ENCODE data around the gene CD3G. TPM values are rescaled to one million over a fixed set of nuclear protein-coding genes. Genes with fewer than 3 reads are reported as not detected.

CD3G gene
- total RNA-seq, 6 donors from 2014 or later: 1.00 to 5.5 (median 1.9) TPM; not detected in 1

DNA sequence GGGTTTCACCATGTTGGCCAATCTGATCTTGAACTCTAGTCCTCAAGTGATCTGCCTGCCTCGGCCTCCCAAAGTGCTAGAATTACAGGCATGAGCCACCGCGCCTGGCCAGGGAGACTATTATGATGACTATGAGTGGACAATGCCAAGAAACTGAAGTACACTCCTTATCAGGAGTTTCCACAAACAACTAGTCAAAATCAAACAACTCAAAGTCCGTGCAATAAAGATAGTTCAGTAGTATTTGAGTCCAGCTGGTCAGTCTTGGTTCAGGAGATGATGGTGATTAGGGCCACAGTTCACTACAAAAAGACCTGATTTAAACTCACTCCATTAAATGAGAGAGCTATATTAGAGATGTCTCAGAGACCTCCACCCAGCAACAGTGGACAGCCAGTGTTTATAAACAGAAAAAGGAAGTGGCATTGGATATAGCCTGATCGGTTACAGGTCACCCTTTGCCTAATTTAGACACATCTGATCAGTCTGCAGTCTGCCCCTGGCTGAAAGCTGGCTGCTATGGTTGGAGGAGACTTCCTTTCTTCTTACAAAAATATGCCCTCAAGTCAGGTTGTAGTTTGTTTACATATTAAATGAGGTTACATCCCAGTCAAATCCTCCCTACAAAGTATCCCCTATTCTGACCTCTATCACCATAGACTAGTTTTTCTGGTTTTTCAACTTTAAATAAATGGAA is 22.6 kb upstream of the CD3G start:
- no peak for TF ChIP-seq EP300 (IDR thresholded peaks at IDR 0.05)
- Histone ChIP-seq H3K4me1 (peaks cover 21 to 35% (median 26%) of the 10 kb centered on the region in 4 donors), H3K36me3 (no peaks in the 10 kb centered on the region), H3K9me3 (no peaks in the 10 kb centered on the region), H3K27ac (no peak overlapping the region), H3K27me3 (no peaks in the 10 kb centered on the region), H3K4me3 (no peak overlapping the region)
- DNase-seq: no peak
- WGBS, 2 donors: 55 to 67% methylated on average over 5 of the region's 5 CpGs
- ATAC-seq (ENCODE audit: low FRiP score in 2 of 2): peak in 1 of 2 donors; percentile 59

DNA sequence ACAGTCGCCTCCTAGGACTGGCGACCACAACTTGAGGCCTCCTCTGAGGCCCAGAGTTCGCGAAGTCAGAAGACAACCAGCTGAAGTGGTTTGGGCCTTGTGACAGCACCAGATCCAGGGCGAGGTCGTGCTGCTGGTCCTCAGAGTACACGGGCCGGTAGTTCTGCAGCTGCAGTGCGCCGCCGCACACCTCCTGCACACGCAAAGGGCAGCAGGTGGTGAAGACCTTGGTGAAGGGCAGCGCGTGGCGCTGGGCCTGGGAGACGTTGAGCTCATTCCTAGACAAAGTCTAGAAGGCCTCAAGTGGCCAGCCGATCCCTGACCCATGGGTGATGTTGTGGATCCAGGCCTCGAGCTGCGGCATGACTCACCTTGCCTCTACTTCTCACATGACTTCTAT is 21.4 kb upstream of the CD3G start:
- H3K27ac ChIP-seq: no peak overlapping the region
- DNase-seq (peak in 1 of 2 donors; percentile 62), ATAC-seq (ENCODE audit: low FRiP score in 2 of 2) (no peak)
- H3K27me3 ChIP-seq: no peaks in the 10 kb centered on the region
- no peak overlapping the region for H3K4me3 ChIP-seq
- 89 to 98% methylated on average over 13 to 18 of the region's 19 CpGs for WGBS, 2 donors
- peaks cover 10 to 24% (median 19%) of the 10 kb centered on the region in 4 donors for H3K4me1 ChIP-seq
- H3K9me3 ChIP-seq: no peaks in the 10 kb centered on the region
- TF ChIP-seq, protein P1, sequence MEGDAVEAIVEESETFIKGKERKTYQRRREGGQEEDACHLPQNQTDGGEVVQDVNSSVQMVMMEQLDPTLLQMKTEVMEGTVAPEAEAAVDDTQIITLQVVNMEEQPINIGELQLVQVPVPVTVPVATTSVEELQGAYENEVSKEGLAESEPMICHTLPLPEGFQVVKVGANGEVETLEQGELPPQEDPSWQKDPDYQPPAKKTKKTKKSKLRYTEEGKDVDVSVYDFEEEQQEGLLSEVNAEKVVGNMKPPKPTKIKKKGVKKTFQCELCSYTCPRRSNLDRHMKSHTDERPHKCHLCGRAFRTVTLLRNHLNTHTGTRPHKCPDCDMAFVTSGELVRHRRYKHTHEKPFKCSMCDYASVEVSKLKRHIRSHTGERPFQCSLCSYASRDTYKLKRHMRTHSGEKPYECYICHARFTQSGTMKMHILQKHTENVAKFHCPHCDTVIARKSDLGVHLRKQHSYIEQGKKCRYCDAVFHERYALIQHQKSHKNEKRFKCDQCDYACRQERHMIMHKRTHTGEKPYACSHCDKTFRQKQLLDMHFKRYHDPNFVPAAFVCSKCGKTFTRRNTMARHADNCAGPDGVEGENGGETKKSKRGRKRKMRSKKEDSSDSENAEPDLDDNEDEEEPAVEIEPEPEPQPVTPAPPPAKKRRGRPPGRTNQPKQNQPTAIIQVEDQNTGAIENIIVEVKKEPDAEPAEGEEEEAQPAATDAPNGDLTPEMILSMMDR (IDR thresholded peaks at IDR 0.05): no peak
- TF ChIP-seq POLR2AphosphoS5 (IDR thresholded peaks at IDR 0.05) (no peak), EP300 (IDR thresholded peaks at IDR 0.05) (no peak), POLR2A (IDR thresholded peaks at IDR 0.05) (no peak)
- no peaks in the 10 kb centered on the region for H3K36me3 ChIP-seq

DNA sequence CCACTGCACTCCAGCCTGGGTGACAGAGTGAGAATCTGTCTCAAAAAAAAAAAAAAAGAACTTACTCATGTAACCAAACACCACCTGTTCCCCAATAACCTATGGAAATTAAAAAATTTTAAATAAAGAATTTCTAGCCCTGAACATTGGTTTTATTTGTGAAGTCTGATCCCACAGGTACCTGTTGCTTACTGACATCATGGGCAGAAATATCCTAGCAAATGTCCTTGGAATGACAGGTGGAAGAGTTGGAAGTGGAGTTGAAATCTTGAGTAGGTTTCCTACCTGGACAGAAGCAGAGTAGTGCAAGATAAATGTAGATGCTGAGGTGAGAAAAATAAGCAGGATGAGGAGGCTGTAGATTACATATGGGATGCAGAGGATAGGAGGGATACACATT is 18.9 kb upstream of the CD3G start:
- H3K27ac ChIP-seq: no peak overlapping the region
- peaks cover 0 to 8% (median 0%) of the 10 kb centered on the region in 4 donors for H3K4me1 ChIP-seq
- TF ChIP-seq, protein P1 (IDR thresholded peaks at IDR 0.05): no peak
- TF ChIP-seq POLR2AphosphoS5 (IDR thresholded peaks at IDR 0.05) (no peak), POLR2A (IDR thresholded peaks at IDR 0.05) (no peak), EP300 (IDR thresholded peaks at IDR 0.05) (no peak)
- no peak overlapping the region for H3K4me3 ChIP-seq
- no peaks in the 10 kb centered on the region for H3K9me3 ChIP-seq
- H3K27me3 ChIP-seq: no peaks in the 10 kb centered on the region
- DNase-seq (no peak), ATAC-seq (ENCODE audit: low FRiP score in 2 of 2) (no peak)
- no peaks in the 10 kb centered on the region for H3K36me3 ChIP-seq

DNA sequence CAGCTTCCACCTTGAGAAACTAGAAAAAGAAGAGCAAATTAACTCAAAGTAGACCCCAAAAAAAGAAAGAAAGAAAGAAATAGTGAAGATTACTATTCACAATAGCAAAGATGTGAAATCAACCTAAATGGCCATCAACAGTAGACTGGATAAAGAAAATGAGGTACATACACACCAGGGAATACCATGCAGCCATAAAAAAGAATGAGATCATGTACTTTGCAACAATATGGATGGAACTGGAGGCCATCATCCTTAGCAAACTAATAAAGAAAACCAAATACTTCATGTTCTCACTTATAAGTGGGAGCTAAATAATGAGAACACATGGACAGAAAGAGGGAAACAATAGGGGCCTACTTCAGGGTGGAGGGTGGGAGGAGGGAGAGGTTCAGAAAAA is 15.4 kb upstream of the CD3G start:
- no peaks in the 10 kb centered on the region for H3K27me3 ChIP-seq
- H3K4me3 ChIP-seq: no peak overlapping the region
- no peak for TF ChIP-seq POLR2A (IDR thresholded peaks at IDR 0.05)
- TF ChIP-seq, protein P1 (IDR thresholded peaks at IDR 0.05): no peak
- TF ChIP-seq POLR2AphosphoS5 (IDR thresholded peaks at IDR 0.05): no peak
- TF ChIP-seq EP300 (IDR thresholded peaks at IDR 0.05): no peak
- no peaks in the 10 kb centered on the region for H3K4me1 ChIP-seq
- ATAC-seq (ENCODE audit: low FRiP score in 2 of 2) (no peak), DNase-seq (no peak)
- no peak overlapping the region for H3K27ac ChIP-seq
- no peaks in the 10 kb centered on the region for H3K36me3 ChIP-seq
- no peaks in the 10 kb centered on the region for H3K9me3 ChIP-seq

DNA sequence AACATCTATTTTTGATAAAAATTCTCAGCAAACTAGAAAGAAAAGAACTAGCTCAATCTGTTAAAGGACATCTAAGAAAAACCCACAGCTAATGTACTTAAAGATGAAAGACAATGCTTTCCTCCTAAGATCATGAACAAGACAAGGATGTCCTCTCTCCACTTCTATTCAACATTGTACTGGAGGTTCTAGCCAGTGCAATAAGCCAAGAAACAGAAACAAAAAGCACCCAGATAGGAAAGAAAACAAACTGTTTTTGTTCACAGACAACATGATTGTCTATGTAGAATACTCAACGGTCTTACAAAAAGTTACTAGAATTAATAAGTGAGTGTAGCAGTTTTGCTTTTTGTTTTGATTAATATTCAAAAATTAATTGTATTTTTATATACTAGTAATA is 9.4 kb upstream of the CD3G start:
- ATAC-seq (ENCODE audit: low FRiP score in 2 of 2) (no peak), DNase-seq (no peak)
- WGBS, 2 donors: 65 to 83% methylated on average over 1 of the region's 1 CpG
- Histone ChIP-seq H3K4me3 (no peak overlapping the region), H3K9me3 (no peaks in the 10 kb centered on the region), H3K27me3 (no peaks in the 10 kb centered on the region), H3K27ac (no peak overlapping the region), H3K36me3 (no peaks in the 10 kb centered on the region), H3K4me1 (no peaks in the 10 kb centered on the region)
- TF ChIP-seq POLR2A (IDR thresholded peaks at IDR 0.05) (no peak), POLR2AphosphoS5 (IDR thresholded peaks at IDR 0.05) (no peak), EP300 (IDR thresholded peaks at IDR 0.05) (no peak)
- TF ChIP-seq, protein P1 (IDR thresholded peaks at IDR 0.05): no peak

Measured in upper lobe of left lung (tissue), 6 donors.